ENCODE measurements around the gene PHACTR1.

Gene PHACTR1

GRCh38 chr6:13038741-13039190 is 322.2 kb downstream of the PHACTR1 start:
- DNase-seq: no peak

GRCh38 chr6:13044390-13044789 is 327.8 kb downstream of the PHACTR1 start:
- no peak for DNase-seq

- no peak for DNase-seq
Measured at GRCh38 chr6:13044896-13045295, 328.3 kb downstream of the PHACTR1 start.

- no peak for DNase-seq
Measured at GRCh38 chr6:13045676-13046075, 329.1 kb downstream of the PHACTR1 start.

GRCh38 chr6:13046084-13046483 is 329.5 kb downstream of the PHACTR1 start:
- DNase-seq: no peak

- no peak for DNase-seq
Measured at GRCh38 chr6:13048113-13048512, 331.5 kb downstream of the PHACTR1 start.

- no peak for DNase-seq
Measured at GRCh38 chr6:13049666-13050254, 333.2 kb downstream of the PHACTR1 start.

- DNase-seq: no peak
Measured at GRCh38 chr6:13053006-13053461, 336.5 kb downstream of the PHACTR1 start.

- DNase-seq: no peak
Measured at GRCh38 chr6:13058051-13058450, 341.5 kb downstream of the PHACTR1 start.

GRCh38 chr6:13059026-13059425 is 342.5 kb downstream of the PHACTR1 start:
- no peak for DNase-seq

GRCh38 chr6:13063300-13063918 is 346.8 kb downstream of the PHACTR1 start:
- DNase-seq: no peak

- no peak for DNase-seq
Measured at GRCh38 chr6:13065581-13065980, 349.0 kb downstream of the PHACTR1 start.

- no peak for DNase-seq
Measured at GRCh38 chr6:13066050-13066449, 349.5 kb downstream of the PHACTR1 start.

GRCh38 chr6:13066820-13067219 is 350.3 kb downstream of the PHACTR1 start:
- DNase-seq: no peak

GRCh38 chr6:13068586-13069210 is 352.1 kb downstream of the PHACTR1 start:
- no peak for DNase-seq

- no peak for DNase-seq
Measured at GRCh38 chr6:13071550-13072345, 355.2 kb downstream of the PHACTR1 start.

- no peak for DNase-seq
Measured at GRCh38 chr6:13072686-13073347, 356.2 kb downstream of the PHACTR1 start.

GRCh38 chr6:13074415-13075140 is 358.0 kb downstream of the PHACTR1 start:
- no peak for DNase-seq

- DNase-seq: no peak
Measured at GRCh38 chr6:13075141-13075845, 358.7 kb downstream of the PHACTR1 start.

GRCh38 chr6:13076575-13076974 is 360.0 kb downstream of the PHACTR1 start:
- no peak for DNase-seq

- no peak for DNase-seq
Measured at GRCh38 chr6:13077117-13077516, 360.6 kb downstream of the PHACTR1 start.
